Fibroblast of pulmonary artery (primary cell): ENCODE measurements around the gene KCNJ10.

ENCODE experiments used
- DNase-seq: peaks from one replicate; pipeline ENCODE4 v3.0.0-alpha.2; 2010; ENCODE audit warnings: low read depth
- H3K4me3 ChIP-seq: replicated peaks from 2 replicates; pipeline ENCODE4 v1.5.1; 2011; ENCODE audit warnings: low read depth, mild to moderate bottlenecking, control low read depth, low read length, moderate library complexity
- CTCF ChIP-seq: IDR thresholded peaks from 2 replicates; pipeline ENCODE4 v1.5.1; 2011; ENCODE audit warnings: mild to moderate bottlenecking, control low read depth, low read length, inconsistent platforms; ENCODE audit errors: missing control alignments

Gene KCNJ10

GRCh38 chr1:160011781-160012180 is 58.2 kb downstream of the KCNJ10 start:
- no peak for TF ChIP-seq CTCF
- no peak for DNase-seq

GRCh38 chr1:160009801-160010200 is 60.2 kb downstream of the KCNJ10 start:
- H3K4me3 ChIP-seq: no peak overlapping the region
- no peak for TF ChIP-seq CTCF
- no peak for DNase-seq

More at GRCh38 chr1:160011781-160012180, 58.2 kb downstream of the KCNJ10 start:
- H3K4me3 ChIP-seq: no peak overlapping the region

DNA sequence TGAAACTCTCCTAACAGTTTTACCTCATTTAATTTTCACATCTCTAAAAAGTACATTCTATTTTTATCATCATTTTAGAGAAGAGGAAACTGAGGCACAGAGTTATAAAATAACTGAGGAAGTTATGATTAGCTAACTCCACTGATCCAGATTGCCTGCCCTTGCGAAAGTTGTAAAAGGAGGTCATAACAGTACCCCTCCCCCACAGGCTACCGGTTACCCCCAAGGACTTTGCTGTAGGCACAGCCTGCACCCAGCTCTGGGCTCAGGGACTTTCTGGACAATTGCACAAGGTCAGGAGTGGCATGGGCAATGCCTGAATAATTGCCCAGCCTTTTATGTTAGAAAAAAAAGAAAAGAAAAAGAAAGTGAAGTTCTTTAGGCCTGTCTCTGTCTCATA is 60.9 kb downstream of the KCNJ10 start:
- no peak for TF ChIP-seq CTCF
- DNase-seq: no peak
- no peak overlapping the region for H3K4me3 ChIP-seq

- peak; percentile 63 for TF ChIP-seq CTCF
- peak; percentile 53 for DNase-seq
- no peak overlapping the region for H3K4me3 ChIP-seq
Measured at GRCh38 chr1:160007577-160008200, 62.3 kb downstream of the KCNJ10 start.

DNA sequence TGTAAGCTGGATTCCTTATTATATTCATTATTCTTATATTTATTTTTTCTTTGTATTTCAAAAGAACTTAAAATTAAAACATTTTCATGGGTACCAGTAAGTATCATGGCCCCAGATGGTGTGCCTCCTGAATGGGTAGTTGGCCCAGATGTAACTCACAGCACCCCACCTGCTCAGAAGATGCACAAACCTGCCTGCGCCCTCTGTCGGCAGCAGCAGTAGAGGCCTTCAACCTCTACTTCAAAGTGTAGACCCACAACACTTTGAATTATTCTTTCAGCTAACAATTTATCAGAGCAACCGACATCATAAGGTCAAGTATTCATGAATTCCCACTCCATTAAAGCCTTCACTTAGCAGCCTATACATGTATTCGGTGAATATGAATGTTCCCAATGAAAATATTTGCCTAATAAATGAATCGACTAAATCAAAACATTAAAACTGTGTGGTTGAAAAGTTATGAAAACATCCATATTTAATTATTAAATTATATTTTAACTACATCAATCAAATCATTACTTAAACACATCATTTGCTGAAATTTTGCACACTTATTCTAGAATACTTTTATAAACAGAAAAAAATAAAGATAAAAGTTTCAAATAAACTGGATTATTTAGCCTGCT is 63.5 kb downstream of the KCNJ10 start:
- DNase-seq: peak; percentile 73
- peak; percentile 100 for TF ChIP-seq CTCF
- H3K4me3 ChIP-seq: no peak overlapping the region

DNA sequence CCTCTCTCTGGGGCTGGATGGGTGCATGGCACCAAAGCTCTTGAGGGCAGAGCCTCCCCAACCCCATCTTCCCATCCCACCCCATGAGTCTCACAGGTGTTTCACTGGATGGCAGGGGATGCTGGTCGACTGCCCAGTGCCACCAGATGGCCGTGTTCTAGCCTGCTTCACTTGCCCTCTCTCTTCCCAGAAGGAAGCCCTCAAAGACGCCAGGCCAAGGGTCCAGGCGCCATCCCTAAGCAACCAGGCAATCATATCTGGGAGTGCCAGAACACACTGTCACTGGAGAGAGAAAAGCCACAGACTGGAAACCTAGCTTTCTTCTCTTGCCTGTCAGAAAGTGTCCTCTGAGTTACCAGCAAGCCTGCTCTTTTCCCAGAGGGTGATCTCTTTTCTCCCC is 64.9 kb downstream of the KCNJ10 start:
- TF ChIP-seq CTCF: no peak
- H3K4me3 ChIP-seq: no peak overlapping the region

DNA sequence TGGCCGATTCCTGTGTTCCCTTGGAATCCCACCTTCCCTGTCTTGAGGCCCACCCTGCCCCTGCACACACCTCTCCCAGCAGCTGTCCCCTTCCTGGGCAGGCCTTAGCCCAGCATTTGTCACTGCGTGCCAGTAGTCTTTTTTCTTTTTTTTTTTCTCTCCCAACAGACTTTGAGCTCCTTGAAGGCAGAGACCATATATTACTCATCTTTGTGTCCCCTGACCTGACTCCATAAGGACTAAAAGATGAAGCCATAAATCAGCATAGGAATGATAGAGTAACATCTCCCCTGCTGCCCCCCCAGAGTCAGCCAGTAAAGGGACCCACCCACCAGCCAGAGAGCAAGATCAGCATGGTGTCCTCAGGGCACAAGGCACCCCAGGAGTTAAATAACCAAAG is 65.5 kb downstream of the KCNJ10 start:
- H3K4me3 ChIP-seq: no peak overlapping the region
- DNase-seq: no peak
- TF ChIP-seq CTCF: no peak

More for the DNA sequence above, 64.9 kb downstream of the KCNJ10 start:
- no peak for DNase-seq
